Measurements from ENCODE around the gene CFAP221.

Gene CFAP221

DNA sequence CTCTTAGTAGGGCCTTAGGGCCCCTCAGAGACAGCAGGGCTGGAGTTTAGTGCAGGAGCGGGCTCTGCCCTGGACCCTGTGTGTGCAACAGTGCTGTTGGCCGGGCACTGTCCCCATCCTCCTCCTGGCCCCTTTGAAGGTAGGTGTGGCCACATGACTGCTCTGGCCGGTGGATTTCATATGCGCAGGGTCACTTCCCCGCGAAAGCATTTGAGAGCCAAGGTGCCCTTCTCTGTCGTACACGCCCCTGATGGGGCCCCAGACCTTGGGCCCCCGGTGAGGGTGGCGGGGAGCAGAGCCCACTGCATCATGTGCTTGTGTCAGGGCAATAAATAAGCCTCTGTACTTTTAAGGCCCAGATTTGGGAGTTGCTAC lies 150.2 kb downstream of the CFAP221 start:
- CTCF ChIA-PET, result no interaction called here

DNA sequence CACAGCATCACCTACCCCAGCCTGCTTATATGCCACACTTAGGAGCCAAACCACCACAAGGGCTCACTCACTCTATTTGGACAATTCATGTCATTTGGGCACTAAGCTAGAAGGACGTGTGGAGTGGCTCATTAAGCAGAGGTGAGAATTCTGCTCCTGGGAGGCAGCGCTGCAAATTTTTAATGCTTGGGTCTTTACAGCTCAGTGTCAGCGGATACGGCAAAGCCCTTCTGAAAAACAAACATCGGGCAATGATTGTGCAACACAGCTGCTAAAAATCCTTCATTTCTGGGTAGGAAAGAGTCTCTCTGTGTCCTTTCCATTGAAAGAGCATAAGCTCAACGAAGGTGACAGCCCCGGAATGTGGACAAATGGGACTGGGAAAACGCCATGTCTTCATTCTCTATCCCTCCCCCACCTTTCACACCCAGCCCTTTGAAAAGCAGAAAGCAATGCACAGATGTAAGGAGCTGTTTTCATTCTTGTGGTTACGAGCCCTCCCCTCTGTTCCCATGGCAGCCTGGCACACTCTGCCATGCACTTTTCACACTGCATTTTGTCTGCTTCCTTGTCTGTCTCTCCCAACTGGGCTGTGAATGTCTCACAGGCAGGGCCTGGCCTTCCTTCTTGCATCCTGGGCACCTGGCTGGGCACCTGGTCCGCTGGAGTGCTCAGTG lies 150.7 kb downstream of the CFAP221 start:
- TF ChIP-seq ARNT (IDR thresholded peaks at IDR 0.05) (no peak), HDGF (IDR thresholded peaks at IDR 0.05; ENCODE audit: borderline replicate concordance) (no peak), CTBP1 (IDR thresholded peaks at IDR 0.05; ENCODE audit: borderline replicate concordance) (no peak), ZNF384 (IDR thresholded peaks at IDR 0.05) (no peak), FOXA1 (IDR thresholded peaks at IDR 0.05) (no peak), SUZ12 (IDR thresholded peaks at IDR 0.05) (no peak), SP1 (IDR thresholded peaks at IDR 0.05) (no peak), NFRKB (IDR thresholded peaks at IDR 0.05) (no peak), LEF1 (IDR thresholded peaks at IDR 0.05; ENCODE audit: borderline replicate concordance) (no peak), L3MBTL2 (conservative IDR thresholded peaks at IDR 0.05) (no peak), FOXK2 (IDR thresholded peaks at IDR 0.05) (no peak), TARDBP (IDR thresholded peaks at IDR 0.05) (no peak), BHLHE40 (IDR thresholded peaks at IDR 0.05; ENCODE audit: borderline replicate concordance) (no peak), ELF4 (IDR thresholded peaks at IDR 0.05) (no peak), FOXM1 (IDR thresholded peaks at IDR 0.05; ENCODE audit: borderline replicate concordance) (no peak)
- TF ChIP-seq, protein P1, sequence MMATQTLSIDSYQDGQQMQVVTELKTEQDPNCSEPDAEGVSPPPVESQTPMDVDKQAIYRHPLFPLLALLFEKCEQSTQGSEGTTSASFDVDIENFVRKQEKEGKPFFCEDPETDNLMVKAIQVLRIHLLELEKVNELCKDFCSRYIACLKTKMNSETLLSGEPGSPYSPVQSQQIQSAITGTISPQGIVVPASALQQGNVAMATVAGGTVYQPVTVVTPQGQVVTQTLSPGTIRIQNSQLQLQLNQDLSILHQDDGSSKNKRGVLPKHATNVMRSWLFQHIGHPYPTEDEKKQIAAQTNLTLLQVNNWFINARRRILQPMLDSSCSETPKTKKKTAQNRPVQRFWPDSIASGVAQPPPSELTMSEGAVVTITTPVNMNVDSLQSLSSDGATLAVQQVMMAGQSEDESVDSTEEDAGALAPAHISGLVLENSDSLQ (IDR thresholded peaks at IDR 0.05), result no peak
- ChIA-PET POLR2A (interaction anchor here (0.9 kb wide), 1 partner anchor 16 kb away, joined by 4 read pairs; the partner anchor contains the start of gene TMEM177), CTCF (no interaction called here)
- DNase-seq (ENCODE audit: extremely low spot score), result no peak

More for the DNA sequence above, 150.2 kb downstream of the CFAP221 start:
- TF ChIP-seq TARDBP (IDR thresholded peaks at IDR 0.05), result no peak
- no peak for TF ChIP-seq LEF1 (IDR thresholded peaks at IDR 0.05; ENCODE audit: borderline replicate concordance)
- TF ChIP-seq ZNF384 (IDR thresholded peaks at IDR 0.05), result no peak
- no peak for TF ChIP-seq FOXA1 (IDR thresholded peaks at IDR 0.05)
- TF ChIP-seq, protein P1 (IDR thresholded peaks at IDR 0.05), result no peak
- TF ChIP-seq FOXM1 (IDR thresholded peaks at IDR 0.05; ENCODE audit: borderline replicate concordance), result no peak
- no peak for TF ChIP-seq CTBP1 (IDR thresholded peaks at IDR 0.05; ENCODE audit: borderline replicate concordance)
- TF ChIP-seq SUZ12 (IDR thresholded peaks at IDR 0.05), result no peak
- TF ChIP-seq SP1 (IDR thresholded peaks at IDR 0.05), result no peak
- no peak for TF ChIP-seq ARNT (IDR thresholded peaks at IDR 0.05)
- TF ChIP-seq L3MBTL2 (conservative IDR thresholded peaks at IDR 0.05), result no peak
- no peak for TF ChIP-seq ELF4 (IDR thresholded peaks at IDR 0.05)
- no peak for TF ChIP-seq HDGF (IDR thresholded peaks at IDR 0.05; ENCODE audit: borderline replicate concordance)
- no peak for TF ChIP-seq NFRKB (IDR thresholded peaks at IDR 0.05)
- no peak for TF ChIP-seq FOXK2 (IDR thresholded peaks at IDR 0.05)
- no peak for TF ChIP-seq BHLHE40 (IDR thresholded peaks at IDR 0.05; ENCODE audit: borderline replicate concordance)
- DNase-seq (ENCODE audit: extremely low spot score), result no peak
- POLR2A ChIA-PET, result interaction anchor here (0.9 kb wide), 1 partner anchor 16 kb away, joined by 4 read pairs; the partner anchor contains the start of gene TMEM177

DNA sequence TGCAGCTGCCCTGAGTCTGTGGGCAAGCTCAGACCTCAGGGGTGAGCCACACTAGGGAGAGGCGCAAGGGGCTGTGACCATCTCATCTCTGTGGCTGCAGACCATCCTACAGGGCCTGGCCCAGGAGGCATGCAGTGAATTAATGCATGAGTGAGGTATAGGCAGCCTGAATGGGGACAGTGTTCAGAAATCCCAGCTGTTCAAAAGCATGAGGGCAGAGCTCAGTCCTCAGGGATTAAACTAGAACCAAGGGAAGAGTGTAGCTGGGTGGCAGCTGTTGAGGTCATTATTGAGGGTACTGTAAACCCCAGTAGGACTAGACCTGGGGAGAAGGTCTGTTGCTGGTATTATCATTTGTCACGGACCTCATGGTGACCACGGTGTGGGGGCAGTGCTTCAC lies 151.8 kb downstream of the CFAP221 start:
- no peak for TF ChIP-seq CTBP1 (IDR thresholded peaks at IDR 0.05; ENCODE audit: borderline replicate concordance)
- TF ChIP-seq FOXK2 (IDR thresholded peaks at IDR 0.05), result no peak
- no peak for TF ChIP-seq L3MBTL2 (conservative IDR thresholded peaks at IDR 0.05)
- TF ChIP-seq FOXA1 (IDR thresholded peaks at IDR 0.05), result no peak
- TF ChIP-seq FOXM1 (IDR thresholded peaks at IDR 0.05; ENCODE audit: borderline replicate concordance), result no peak
- TF ChIP-seq TARDBP (IDR thresholded peaks at IDR 0.05), result no peak
- TF ChIP-seq, protein P1 (IDR thresholded peaks at IDR 0.05), result no peak
- TF ChIP-seq SUZ12 (IDR thresholded peaks at IDR 0.05), result no peak
- no peak for TF ChIP-seq ARNT (IDR thresholded peaks at IDR 0.05)
- CTCF ChIA-PET, result no interaction called here
- DNase-seq (ENCODE audit: extremely low spot score), result no peak
- POLR2A ChIA-PET, result no interaction called here

DNA sequence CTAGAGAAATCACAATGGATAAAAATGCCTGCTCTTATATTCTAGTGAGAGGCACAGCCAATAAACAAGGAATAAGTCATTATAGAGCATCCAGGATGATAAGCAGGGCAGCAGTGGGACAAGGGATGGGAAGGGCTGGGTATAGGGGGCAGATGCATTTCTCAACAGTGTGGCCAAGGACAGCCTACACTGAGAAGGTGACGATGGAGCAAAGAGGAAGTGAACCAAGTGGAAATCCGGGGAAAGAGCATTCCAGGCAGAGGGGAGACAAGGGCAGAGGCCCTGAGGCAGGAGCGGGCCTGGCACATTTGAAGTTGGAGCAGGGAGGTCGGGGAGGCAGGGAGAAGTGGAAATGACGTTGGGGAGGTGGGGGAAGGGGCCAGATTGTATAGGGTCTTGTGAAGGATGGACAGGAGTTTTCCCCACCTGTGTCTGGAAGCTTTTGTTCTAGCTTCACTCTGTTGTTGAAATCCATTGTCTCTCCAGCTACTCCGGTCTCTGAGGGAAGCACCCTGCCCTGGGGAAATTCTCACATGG lies 152.3 kb downstream of the CFAP221 start:
- DNase-seq (ENCODE audit: extremely low spot score), result no peak
- TF ChIP-seq CTBP1 (IDR thresholded peaks at IDR 0.05; ENCODE audit: borderline replicate concordance), result no peak
- TF ChIP-seq ARNT (IDR thresholded peaks at IDR 0.05), result no peak
- no peak for TF ChIP-seq ZNF384 (IDR thresholded peaks at IDR 0.05)
- TF ChIP-seq, protein P1 (IDR thresholded peaks at IDR 0.05), result no peak
- TF ChIP-seq FOXA1 (IDR thresholded peaks at IDR 0.05), result no peak
- no peak for TF ChIP-seq TARDBP (IDR thresholded peaks at IDR 0.05)
- TF ChIP-seq BHLHE40 (IDR thresholded peaks at IDR 0.05; ENCODE audit: borderline replicate concordance), result no peak
- TF ChIP-seq FOXK2 (IDR thresholded peaks at IDR 0.05), result no peak
- TF ChIP-seq SUZ12 (IDR thresholded peaks at IDR 0.05), result no peak
- no peak for TF ChIP-seq FOXM1 (IDR thresholded peaks at IDR 0.05; ENCODE audit: borderline replicate concordance)
- no peak for TF ChIP-seq SP1 (IDR thresholded peaks at IDR 0.05)
- TF ChIP-seq LEF1 (IDR thresholded peaks at IDR 0.05; ENCODE audit: borderline replicate concordance), result no peak
- no peak for TF ChIP-seq HDGF (IDR thresholded peaks at IDR 0.05; ENCODE audit: borderline replicate concordance)
- CTCF ChIA-PET, result no interaction called here
- POLR2A ChIA-PET, result no interaction called here

DNA sequence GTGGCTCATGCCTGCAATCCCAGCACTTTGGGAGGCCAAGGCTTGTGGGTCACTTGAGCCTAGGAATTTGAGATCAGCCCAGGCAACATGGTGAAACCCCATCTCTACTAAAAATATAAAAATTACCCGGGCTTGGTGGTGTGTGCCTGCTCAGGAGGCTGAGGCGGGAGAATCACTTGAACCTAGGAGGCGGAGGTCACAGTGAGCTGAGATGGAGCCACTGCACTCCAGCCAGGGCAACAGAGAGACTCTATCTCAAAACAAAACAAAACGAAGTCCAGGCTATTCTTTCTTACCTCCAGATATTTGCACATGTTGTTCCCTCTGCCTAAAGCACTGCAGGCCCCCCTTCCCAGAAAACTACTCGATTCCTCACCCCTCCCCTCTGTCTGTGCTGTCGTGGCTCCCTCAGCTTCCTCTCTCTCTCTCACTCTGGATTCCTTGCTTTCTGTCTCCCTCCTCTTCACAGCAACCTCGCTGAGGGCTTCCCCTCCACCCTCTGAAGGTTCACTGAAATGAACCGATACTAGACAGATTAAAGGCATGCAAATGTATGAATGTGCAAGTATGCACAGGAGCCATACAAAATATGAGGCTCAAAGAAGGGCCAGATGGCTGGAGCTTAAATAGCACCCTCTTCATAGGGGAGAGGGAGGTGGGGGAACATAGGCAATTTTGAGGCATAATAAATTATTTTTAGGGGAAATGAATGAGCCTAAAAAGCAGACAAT lies 153.2 kb downstream of the CFAP221 start:
- no peak for DNase-seq (ENCODE audit: extremely low spot score)
- CTCF ChIA-PET, result no interaction called here
- TF ChIP-seq, protein P1 (IDR thresholded peaks at IDR 0.05), result no peak
- TF ChIP-seq ELF4 (IDR thresholded peaks at IDR 0.05) (no peak), FOXM1 (IDR thresholded peaks at IDR 0.05; ENCODE audit: borderline replicate concordance) (no peak), FOXK2 (IDR thresholded peaks at IDR 0.05) (no peak), SUZ12 (IDR thresholded peaks at IDR 0.05) (no peak), LEF1 (IDR thresholded peaks at IDR 0.05; ENCODE audit: borderline replicate concordance) (no peak), ARNT (IDR thresholded peaks at IDR 0.05) (no peak), L3MBTL2 (conservative IDR thresholded peaks at IDR 0.05) (no peak), SP1 (IDR thresholded peaks at IDR 0.05) (no peak), FOXA1 (IDR thresholded peaks at IDR 0.05) (no peak), BHLHE40 (IDR thresholded peaks at IDR 0.05; ENCODE audit: borderline replicate concordance) (no peak), TARDBP (IDR thresholded peaks at IDR 0.05) (no peak), NFRKB (IDR thresholded peaks at IDR 0.05) (no peak), CTBP1 (IDR thresholded peaks at IDR 0.05; ENCODE audit: borderline replicate concordance) (no peak), HDGF (IDR thresholded peaks at IDR 0.05; ENCODE audit: borderline replicate concordance) (no peak), ZNF384 (IDR thresholded peaks at IDR 0.05) (no peak)
- POLR2A ChIA-PET, result interaction anchor here (1.0 kb wide), 1 partner anchor 13 kb away, joined by 4 read pairs; no protein-coding TSS in a partner anchor

Measured in HEK293T (cell line).